ENCODE measurements around the gene EEF1AKMT1. TPM values are rescaled to one million over a fixed set of nuclear protein-coding genes. Genes with fewer than 3 reads are reported as not detected.

EEF1AKMT1 gene
- total and polyA plus RNA-seq, 7 donors = 5.8 to 17.8 (median 10.0) TPM

DNA sequence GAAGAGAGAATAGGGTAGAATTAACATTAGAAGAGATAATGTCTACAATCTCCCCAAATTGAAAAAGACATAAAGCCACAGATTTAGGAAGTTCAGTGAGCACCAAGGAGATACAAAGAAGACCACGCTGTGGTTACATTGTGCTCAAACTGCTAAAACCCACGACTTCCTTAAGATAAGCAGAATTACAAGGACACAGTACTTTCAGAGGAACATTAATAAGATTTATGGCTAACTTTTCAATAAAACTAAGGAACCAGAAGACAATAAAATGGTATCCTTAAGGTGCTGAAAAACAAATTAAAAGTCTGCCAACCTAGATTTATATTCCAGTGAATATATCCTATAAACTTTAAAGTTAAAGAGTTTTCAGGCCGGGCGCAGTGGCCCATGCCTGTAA, 77.7 kb downstream of the EEF1AKMT1 start:
- 43 to 46% methylated on average over 4 of the region's 4 CpGs for WGBS, 2 donors
- intact Hi-C loops (cut with DNase I) = no loop called here
- no peak for TF ChIP-seq EP300 (IDR thresholded peaks at IDR 0.05)
- TF ChIP-seq POLR2AphosphoS5 (IDR thresholded peaks at IDR 0.05) = no peak
- no peak for TF ChIP-seq CTCF (IDR thresholded peaks at IDR 0.05)
- no peak for TF ChIP-seq POLR2A (IDR thresholded peaks at IDR 0.05)

GRCh38 chr13:20691616-20692015, 82.1 kb downstream of the EEF1AKMT1 start:
- TF ChIP-seq POLR2AphosphoS5 (IDR thresholded peaks at IDR 0.05) (no peak), CTCF (IDR thresholded peaks at IDR 0.05) (no peak), EP300 (IDR thresholded peaks at IDR 0.05) (no peak), POLR2A (IDR thresholded peaks at IDR 0.05) (no peak)
- no peaks in the 10 kb centered on the region for H3K9me3 ChIP-seq
- DNase-seq = no peak
- no peaks in the 10 kb centered on the region for H3K4me1 ChIP-seq
- peaks cover 0 to 19% (median 0%) of the 10 kb centered on the region in 4 donors for H3K36me3 ChIP-seq
- 72% methylated on average over 4 of the region's 4 CpGs for WGBS, 2 donors
- no peak overlapping the region for H3K4me3 ChIP-seq
- no peaks in the 10 kb centered on the region for H3K27me3 ChIP-seq
- intact Hi-C loops (cut with DNase I) = no loop called here
- H3K27ac ChIP-seq = no peak overlapping the region

More for the DNA sequence above, 77.7 kb downstream of the EEF1AKMT1 start:
- Histone ChIP-seq H3K4me1 (no peaks in the 10 kb centered on the region), H3K27me3 (peaks cover 0 to 11% (median under 1%) of the 10 kb centered on the region in 3 donors), H3K36me3 (peaks cover 0 to 8% (median 0%) of the 10 kb centered on the region in 4 donors), H3K27ac (no peak overlapping the region), H3K4me3 (no peak overlapping the region), H3K9me3 (no peaks in the 10 kb centered on the region)
- DNase-seq = no peak

DNA sequence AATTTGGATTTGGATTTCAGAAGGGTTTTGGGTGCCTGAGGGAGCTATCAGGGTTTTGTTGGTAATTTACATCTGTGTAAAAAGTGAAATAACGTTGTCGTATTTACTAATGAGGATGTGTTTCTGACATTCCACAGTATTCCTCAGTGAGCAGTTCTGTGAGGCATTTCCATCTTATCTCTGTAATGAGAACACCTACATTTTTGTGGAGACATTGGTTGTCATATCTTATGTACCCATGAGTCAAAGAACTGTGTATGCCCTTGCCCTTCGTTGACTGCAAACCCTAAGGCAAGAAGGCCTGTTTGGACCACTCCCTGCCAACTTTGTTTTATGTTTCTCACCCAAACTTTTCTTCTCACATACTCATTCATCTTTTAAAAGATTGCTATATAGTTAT, 84.5 kb downstream of the EEF1AKMT1 start:
- no peak overlapping the region for H3K27ac ChIP-seq
- no peaks in the 10 kb centered on the region for H3K4me1 ChIP-seq
- whole genome bisulfite sequencing, 2 donors = 95 to 97% methylated on average over 3 of the region's 3 CpGs
- peaks cover 0 to 19% (median 0%) of the 10 kb centered on the region in 4 donors for H3K36me3 ChIP-seq
- no peaks in the 10 kb centered on the region for H3K9me3 ChIP-seq
- intact Hi-C loops (cut with DNase I) = no loop called here
- H3K4me3 ChIP-seq = no peak overlapping the region
- H3K27me3 ChIP-seq = no peaks in the 10 kb centered on the region
- TF ChIP-seq EP300 (IDR thresholded peaks at IDR 0.05) = no peak
- TF ChIP-seq POLR2A (IDR thresholded peaks at IDR 0.05) = no peak
- no peak for TF ChIP-seq CTCF (IDR thresholded peaks at IDR 0.05)
- TF ChIP-seq POLR2AphosphoS5 (IDR thresholded peaks at IDR 0.05) = no peak
- no peak for DNase-seq

- Histone ChIP-seq H3K4me1 (no peaks in the 10 kb centered on the region), H3K9me3 (no peaks in the 10 kb centered on the region), H3K27ac (no peak overlapping the region), H3K4me3 (no peak overlapping the region), H3K36me3 (peaks cover 0 to 19% (median 0%) of the 10 kb centered on the region in 4 donors), H3K27me3 (no peaks in the 10 kb centered on the region)
- TF ChIP-seq POLR2AphosphoS5 (IDR thresholded peaks at IDR 0.05) (no peak), EP300 (IDR thresholded peaks at IDR 0.05) (no peak), CTCF (IDR thresholded peaks at IDR 0.05) (no peak)
- WGBS, 2 donors = 90 to 91% methylated on average over 4 of the region's 4 CpGs
- intact Hi-C loops (cut with DNase I) = no loop called here
- no peak for DNase-seq
Measured at GRCh38 chr13:20686863-20687579, 86.7 kb downstream of the EEF1AKMT1 start.

Measured in sigmoid colon (tissue), 7 donors.